ENCODE results near the gene N4BP2. TPM values are rescaled to one million over a fixed set of nuclear protein-coding genes. Genes with fewer than 3 reads are reported as not detected.

The N4BP2 gene
- total RNA-seq, 1 experiment from 2014 or later = 31.7 TPM

DNA sequence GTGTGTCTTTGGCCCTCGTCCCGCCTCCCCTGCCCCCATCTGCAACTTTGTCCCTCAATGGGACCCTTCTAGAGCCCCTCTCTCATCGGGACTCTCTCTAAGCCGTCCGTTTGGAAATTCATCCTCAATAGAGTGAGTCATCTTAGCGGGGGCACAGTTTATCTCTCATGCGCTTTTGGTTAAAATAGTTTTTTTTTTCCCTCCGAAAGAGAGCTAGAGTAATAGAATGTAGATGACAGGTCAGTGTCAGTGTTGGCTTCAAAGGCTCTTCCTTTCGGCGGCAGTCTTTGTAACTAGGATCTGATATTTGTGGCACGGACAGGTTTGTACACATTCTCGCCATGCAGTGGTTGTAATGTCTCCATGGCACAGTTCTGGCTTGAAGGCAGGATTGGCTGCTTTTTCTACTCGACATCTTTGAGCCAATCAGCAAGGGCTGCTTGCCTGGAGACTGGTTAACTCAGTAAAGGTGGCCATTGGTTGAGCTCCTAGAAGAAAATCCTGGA, 989 bp downstream of the N4BP2 start (continued):
- TF ChIP-seq, protein P1, sequence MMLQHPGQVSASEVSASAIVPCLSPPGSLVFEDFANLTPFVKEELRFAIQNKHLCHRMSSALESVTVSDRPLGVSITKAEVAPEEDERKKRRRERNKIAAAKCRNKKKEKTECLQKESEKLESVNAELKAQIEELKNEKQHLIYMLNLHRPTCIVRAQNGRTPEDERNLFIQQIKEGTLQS (CRISPR knock-in tag; conservative IDR thresholded peaks at IDR 0.05) = no peak
- TF ChIP-seq, protein P2, sequence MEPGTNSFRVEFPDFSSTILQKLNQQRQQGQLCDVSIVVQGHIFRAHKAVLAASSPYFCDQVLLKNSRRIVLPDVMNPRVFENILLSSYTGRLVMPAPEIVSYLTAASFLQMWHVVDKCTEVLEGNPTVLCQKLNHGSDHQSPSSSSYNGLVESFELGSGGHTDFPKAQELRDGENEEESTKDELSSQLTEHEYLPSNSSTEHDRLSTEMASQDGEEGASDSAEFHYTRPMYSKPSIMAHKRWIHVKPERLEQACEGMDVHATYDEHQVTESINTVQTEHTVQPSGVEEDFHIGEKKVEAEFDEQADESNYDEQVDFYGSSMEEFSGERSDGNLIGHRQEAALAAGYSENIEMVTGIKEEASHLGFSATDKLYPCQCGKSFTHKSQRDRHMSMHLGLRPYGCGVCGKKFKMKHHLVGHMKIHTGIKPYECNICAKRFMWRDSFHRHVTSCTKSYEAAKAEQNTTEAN (CRISPR knock-in tag; IDR thresholded peaks at IDR 0.05) = no peak
- TF ChIP-seq MYBL2 (CRISPR knock-in tag; IDR thresholded peaks at IDR 0.05) = 0 out of 2 replicates have a peak, but pooled peaks have one; percentile 2
- TF ChIP-seq, protein P3, sequence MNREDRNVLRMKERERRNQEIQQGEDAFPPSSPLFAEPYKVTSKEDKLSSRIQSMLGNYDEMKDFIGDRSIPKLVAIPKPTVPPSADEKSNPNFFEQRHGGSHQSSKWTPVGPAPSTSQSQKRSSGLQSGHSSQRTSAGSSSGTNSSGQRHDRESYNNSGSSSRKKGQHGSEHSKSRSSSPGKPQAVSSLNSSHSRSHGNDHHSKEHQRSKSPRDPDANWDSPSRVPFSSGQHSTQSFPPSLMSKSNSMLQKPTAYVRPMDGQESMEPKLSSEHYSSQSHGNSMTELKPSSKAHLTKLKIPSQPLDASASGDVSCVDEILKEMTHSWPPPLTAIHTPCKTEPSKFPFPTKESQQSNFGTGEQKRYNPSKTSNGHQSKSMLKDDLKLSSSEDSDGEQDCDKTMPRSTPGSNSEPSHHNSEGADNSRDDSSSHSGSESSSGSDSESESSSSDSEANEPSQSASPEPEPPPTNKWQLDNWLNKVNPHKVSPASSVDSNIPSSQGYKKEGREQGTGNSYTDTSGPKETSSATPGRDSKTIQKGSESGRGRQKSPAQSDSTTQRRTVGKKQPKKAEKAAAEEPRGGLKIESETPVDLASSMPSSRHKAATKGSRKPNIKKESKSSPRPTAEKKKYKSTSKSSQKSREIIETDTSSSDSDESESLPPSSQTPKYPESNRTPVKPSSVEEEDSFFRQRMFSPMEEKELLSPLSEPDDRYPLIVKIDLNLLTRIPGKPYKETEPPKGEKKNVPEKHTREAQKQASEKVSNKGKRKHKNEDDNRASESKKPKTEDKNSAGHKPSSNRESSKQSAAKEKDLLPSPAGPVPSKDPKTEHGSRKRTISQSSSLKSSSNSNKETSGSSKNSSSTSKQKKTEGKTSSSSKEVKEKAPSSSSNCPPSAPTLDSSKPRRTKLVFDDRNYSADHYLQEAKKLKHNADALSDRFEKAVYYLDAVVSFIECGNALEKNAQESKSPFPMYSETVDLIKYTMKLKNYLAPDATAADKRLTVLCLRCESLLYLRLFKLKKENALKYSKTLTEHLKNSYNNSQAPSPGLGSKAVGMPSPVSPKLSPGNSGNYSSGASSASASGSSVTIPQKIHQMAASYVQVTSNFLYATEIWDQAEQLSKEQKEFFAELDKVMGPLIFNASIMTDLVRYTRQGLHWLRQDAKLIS (CRISPR knock-in tag; IDR thresholded peaks at IDR 0.05; ENCODE audit: borderline replicate concordance) = no peak
- TF ChIP-seq, protein P4, sequence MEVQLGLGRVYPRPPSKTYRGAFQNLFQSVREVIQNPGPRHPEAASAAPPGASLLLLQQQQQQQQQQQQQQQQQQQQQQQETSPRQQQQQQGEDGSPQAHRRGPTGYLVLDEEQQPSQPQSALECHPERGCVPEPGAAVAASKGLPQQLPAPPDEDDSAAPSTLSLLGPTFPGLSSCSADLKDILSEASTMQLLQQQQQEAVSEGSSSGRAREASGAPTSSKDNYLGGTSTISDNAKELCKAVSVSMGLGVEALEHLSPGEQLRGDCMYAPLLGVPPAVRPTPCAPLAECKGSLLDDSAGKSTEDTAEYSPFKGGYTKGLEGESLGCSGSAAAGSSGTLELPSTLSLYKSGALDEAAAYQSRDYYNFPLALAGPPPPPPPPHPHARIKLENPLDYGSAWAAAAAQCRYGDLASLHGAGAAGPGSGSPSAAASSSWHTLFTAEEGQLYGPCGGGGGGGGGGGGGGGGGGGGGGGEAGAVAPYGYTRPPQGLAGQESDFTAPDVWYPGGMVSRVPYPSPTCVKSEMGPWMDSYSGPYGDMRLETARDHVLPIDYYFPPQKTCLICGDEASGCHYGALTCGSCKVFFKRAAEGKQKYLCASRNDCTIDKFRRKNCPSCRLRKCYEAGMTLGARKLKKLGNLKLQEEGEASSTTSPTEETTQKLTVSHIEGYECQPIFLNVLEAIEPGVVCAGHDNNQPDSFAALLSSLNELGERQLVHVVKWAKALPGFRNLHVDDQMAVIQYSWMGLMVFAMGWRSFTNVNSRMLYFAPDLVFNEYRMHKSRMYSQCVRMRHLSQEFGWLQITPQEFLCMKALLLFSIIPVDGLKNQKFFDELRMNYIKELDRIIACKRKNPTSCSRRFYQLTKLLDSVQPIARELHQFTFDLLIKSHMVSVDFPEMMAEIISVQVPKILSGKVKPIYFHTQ (CRISPR knock-in tag; IDR thresholded peaks at IDR 0.05) = no peak
- TF ChIP-seq, protein P5, sequence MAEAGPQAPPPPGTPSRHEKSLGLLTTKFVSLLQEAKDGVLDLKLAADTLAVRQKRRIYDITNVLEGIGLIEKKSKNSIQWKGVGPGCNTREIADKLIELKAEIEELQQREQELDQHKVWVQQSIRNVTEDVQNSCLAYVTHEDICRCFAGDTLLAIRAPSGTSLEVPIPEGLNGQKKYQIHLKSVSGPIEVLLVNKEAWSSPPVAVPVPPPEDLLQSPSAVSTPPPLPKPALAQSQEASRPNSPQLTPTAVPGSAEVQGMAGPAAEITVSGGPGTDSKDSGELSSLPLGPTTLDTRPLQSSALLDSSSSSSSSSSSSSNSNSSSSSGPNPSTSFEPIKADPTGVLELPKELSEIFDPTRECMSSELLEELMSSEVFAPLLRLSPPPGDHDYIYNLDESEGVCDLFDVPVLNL (CRISPR knock-in tag; IDR thresholded peaks at IDR 0.05; ENCODE audit: borderline replicate concordance, low read depth) = no peak
- TF ChIP-seq, protein P6, sequence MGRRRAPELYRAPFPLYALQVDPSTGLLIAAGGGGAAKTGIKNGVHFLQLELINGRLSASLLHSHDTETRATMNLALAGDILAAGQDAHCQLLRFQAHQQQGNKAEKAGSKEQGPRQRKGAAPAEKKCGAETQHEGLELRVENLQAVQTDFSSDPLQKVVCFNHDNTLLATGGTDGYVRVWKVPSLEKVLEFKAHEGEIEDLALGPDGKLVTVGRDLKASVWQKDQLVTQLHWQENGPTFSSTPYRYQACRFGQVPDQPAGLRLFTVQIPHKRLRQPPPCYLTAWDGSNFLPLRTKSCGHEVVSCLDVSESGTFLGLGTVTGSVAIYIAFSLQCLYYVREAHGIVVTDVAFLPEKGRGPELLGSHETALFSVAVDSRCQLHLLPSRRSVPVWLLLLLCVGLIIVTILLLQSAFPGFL (CRISPR knock-in tag; IDR thresholded peaks at IDR 0.05; ENCODE audit: borderline replicate concordance) = no peak
- TF ChIP-seq JUN (CRISPR knock-in tag; IDR thresholded peaks at IDR 0.05) = no peak
- TF ChIP-seq, protein P7, sequence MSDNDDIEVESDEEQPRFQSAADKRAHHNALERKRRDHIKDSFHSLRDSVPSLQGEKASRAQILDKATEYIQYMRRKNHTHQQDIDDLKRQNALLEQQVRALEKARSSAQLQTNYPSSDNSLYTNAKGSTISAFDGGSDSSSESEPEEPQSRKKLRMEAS (CRISPR knock-in tag; IDR thresholded peaks at IDR 0.05) = no peak; the same call in 1 of the 2 replicates
- TF ChIP-seq, protein P8, sequence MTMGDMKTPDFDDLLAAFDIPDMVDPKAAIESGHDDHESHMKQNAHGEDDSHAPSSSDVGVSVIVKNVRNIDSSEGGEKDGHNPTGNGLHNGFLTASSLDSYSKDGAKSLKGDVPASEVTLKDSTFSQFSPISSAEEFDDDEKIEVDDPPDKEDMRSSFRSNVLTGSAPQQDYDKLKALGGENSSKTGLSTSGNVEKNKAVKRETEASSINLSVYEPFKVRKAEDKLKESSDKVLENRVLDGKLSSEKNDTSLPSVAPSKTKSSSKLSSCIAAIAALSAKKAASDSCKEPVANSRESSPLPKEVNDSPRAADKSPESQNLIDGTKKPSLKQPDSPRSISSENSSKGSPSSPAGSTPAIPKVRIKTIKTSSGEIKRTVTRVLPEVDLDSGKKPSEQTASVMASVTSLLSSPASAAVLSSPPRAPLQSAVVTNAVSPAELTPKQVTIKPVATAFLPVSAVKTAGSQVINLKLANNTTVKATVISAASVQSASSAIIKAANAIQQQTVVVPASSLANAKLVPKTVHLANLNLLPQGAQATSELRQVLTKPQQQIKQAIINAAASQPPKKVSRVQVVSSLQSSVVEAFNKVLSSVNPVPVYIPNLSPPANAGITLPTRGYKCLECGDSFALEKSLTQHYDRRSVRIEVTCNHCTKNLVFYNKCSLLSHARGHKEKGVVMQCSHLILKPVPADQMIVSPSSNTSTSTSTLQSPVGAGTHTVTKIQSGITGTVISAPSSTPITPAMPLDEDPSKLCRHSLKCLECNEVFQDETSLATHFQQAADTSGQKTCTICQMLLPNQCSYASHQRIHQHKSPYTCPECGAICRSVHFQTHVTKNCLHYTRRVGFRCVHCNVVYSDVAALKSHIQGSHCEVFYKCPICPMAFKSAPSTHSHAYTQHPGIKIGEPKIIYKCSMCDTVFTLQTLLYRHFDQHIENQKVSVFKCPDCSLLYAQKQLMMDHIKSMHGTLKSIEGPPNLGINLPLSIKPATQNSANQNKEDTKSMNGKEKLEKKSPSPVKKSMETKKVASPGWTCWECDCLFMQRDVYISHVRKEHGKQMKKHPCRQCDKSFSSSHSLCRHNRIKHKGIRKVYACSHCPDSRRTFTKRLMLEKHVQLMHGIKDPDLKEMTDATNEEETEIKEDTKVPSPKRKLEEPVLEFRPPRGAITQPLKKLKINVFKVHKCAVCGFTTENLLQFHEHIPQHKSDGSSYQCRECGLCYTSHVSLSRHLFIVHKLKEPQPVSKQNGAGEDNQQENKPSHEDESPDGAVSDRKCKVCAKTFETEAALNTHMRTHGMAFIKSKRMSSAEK (CRISPR knock-in tag; IDR thresholded peaks at IDR 0.05; ENCODE audit: borderline replicate concordance) = peak; percentile 48; the same call in 1 of the 2 replicates
- TF ChIP-seq CBFB (CRISPR knock-in tag; IDR thresholded peaks at IDR 0.05; ENCODE audit: low read depth) = no peak
- no peak for TF ChIP-seq FOXP1 (CRISPR knock-in tag; IDR thresholded peaks at IDR 0.05; ENCODE audit: borderline replicate concordance)
- no peak for TF ChIP-seq ZNF416 (CRISPR knock-in tag; IDR thresholded peaks at IDR 0.05)
- TF ChIP-seq FOXK1 (CRISPR knock-in tag; IDR thresholded peaks at IDR 0.05) = no peak
- TF ChIP-seq, protein P9, sequence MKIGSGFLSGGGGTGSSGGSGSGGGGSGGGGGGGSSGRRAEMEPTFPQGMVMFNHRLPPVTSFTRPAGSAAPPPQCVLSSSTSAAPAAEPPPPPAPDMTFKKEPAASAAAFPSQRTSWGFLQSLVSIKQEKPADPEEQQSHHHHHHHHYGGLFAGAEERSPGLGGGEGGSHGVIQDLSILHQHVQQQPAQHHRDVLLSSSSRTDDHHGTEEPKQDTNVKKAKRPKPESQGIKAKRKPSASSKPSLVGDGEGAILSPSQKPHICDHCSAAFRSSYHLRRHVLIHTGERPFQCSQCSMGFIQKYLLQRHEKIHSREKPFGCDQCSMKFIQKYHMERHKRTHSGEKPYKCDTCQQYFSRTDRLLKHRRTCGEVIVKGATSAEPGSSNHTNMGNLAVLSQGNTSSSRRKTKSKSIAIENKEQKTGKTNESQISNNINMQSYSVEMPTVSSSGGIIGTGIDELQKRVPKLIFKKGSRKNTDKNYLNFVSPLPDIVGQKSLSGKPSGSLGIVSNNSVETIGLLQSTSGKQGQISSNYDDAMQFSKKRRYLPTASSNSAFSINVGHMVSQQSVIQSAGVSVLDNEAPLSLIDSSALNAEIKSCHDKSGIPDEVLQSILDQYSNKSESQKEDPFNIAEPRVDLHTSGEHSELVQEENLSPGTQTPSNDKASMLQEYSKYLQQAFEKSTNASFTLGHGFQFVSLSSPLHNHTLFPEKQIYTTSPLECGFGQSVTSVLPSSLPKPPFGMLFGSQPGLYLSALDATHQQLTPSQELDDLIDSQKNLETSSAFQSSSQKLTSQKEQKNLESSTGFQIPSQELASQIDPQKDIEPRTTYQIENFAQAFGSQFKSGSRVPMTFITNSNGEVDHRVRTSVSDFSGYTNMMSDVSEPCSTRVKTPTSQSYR (CRISPR knock-in tag; IDR thresholded peaks at IDR 0.05) = no peak

Measured in WTC11 (cell line).